DMS 273 (cell line): Measurements from ENCODE around the gene GABRB1.

ENCODE experiments used
- DNase-seq: peaks from one replicate; lab custom pipeline; 2025; ENCODE audit not compliant: unreplicated experiment; lab: John Stamatoyannopoulos, UW

GABRB1 gene

DNA sequence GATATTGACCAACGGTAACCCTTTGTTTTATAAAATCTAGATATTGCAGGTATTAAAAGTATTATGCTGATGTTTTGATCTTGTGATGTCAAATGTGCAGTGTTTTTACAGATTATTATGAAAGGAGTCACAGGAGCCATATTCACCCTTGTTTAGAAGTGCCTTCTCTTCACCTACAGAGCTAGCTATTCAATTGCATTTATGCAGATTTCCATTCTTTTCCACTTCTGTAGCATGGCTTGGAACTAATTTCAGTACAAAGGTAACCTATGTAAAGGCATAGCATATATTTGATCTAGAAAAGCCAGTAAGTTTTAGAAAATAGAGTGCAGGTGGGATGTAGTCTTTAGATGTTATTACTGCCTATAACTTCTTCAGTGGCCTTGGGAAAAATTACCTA lies 176.2 kb downstream of the GABRB1 start:
- no peak for DNase-seq

- DNase-seq, result no peak
Measured at GRCh38 chr4:47209833-47210232, 178.5 kb downstream of the GABRB1 start.

GRCh38 chr4:47210828-47211227 lies 179.5 kb downstream of the GABRB1 start:
- DNase-seq, result no peak

DNA sequence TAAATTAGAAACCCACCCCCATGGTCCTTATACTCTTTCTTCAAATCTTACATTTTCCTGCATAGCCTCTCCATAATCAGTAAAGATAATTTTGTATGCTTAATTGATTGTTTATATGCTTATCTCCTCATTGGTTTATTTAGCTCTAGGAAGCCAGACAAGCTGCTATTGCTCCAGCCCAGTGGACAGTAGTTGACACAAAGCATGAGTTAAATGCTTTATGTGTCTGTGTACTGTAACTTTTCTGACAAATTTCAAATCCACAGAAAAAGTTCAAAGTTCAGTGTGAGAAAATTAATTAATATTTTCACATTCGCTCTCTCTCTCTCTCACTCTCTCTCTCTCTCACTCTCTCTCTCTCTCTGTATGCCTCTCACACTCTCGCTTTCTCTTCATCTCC lies 181.7 kb downstream of the GABRB1 start:
- no peak for DNase-seq

- DNase-seq, result no peak
Measured at GRCh38 chr4:47213539-47213938, 182.2 kb downstream of the GABRB1 start.

DNA sequence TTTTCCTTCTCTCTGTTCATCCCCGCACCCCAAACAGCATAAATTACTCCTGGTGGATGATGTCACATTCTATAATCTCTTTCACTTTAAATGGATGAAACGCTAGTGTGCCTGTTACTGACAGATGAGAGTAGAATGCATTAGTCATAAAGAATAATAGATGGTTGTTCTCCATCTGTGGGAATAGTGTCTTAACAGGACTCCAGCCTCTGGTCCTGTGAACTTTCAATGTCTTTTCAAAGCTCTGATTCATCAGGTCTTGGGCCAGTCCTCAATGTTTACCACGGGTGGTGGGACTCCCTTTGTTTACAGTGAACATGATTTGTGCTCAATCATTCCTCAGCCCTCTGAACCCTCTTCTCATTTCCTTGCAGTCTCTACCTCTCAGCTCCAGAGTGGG lies 182.6 kb downstream of the GABRB1 start:
- DNase-seq, result peak; percentile 20

DNA sequence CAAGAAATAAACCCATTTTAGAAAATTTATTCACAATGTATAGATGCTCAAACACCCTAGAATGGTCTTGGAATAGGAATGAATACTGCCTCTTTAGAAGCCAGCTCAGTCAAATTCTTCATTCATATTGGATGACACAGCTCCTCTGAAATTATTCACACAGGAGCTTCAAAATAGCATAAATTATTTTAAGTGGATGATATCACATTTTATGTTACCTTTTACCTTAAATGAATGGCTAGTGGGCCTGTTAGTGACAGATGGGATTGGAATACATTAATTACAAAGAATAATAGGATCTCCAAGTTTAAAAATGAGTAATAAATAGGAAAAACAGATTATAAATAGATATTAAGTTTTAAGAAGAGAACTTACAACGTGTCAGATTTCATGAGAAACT lies 184.4 kb downstream of the GABRB1 start:
- DNase-seq, result peak; percentile 20

- no peak for DNase-seq
Measured at GRCh38 chr4:47217291-47217690, 185.9 kb downstream of the GABRB1 start.

DNA sequence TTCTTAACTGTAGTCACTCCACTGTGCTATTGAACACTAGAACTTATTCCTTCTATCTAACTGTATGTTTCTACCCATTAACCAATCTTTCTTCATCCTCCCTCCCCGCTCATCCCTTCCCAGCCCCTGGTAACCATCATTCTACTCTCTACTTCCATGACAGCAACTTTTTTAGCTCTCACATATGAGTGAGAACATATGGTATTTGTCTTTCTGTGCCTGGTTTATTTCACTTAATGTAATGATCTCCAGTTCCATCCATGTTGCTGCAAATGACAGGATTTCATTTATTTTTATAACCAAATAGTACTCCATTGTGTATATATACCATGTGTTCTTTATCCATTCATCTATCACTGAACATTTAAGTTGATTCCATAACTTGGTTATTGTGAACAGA lies 186.5 kb downstream of the GABRB1 start:
- no peak for DNase-seq

DNA sequence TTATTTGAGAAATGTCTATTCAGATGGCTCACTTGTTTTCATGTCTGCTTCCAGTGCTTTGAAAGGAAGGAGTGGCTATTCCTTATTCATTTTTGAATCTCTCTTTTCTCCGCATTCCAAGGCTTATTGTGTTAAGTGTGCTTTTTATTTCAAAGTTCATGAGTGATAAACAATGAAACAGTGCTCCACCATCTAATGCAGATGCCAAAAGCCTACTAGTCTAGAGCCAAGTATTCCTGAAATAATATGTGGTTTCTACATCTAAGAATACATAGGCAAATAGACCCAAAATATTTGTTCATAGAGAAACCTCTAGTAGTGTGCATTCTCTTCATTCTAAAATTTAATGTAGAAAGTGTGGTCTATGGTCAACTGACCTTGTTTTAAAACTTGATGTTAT lies 187.3 kb downstream of the GABRB1 start:
- DNase-seq, result no peak

GRCh38 chr4:47219586-47219985 lies 188.2 kb downstream of the GABRB1 start:
- no peak for DNase-seq

DNA sequence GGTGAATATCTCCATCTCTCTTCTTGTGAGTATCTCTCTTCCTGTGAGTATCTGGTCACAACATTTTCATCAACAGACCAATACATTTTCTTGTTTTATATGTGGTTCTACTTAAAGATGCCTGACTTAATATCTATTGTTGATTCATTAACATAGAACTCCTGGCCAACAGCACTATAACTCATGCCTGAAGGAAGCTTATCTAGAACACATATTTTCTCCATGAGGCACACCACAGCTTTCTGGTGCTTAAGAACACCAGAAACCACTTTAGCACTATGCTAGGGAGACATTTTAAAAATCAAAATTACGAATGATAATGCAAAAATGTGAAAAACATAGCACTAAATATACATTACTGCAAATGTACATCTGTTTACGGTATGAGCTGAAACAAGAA lies 190.4 kb downstream of the GABRB1 start:
- DNase-seq, result no peak

DNA sequence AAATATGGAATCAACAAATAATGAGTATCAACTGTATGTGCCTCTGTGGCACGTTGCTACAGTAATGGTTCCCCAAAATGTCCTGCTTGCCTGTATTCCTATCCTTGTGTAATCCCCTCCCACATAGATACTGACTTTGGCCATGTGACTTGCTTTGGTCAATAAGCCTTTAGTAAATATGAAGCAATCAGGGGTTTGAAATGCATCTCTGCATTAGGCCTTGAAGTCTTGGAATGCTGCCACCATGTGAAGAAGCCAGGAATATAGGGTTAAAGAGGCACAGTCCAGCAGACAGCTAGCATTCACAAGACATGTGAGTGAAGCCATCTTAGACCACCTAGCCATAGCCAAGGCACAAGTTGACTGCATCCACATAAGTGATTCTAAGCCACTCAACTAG lies 190.9 kb downstream of the GABRB1 start:
- no peak for DNase-seq

GRCh38 chr4:47224361-47224760 lies 193.0 kb downstream of the GABRB1 start:
- DNase-seq, result no peak

GRCh38 chr4:47235721-47236120 lies 204.4 kb downstream of the GABRB1 start:
- no peak for DNase-seq

DNA sequence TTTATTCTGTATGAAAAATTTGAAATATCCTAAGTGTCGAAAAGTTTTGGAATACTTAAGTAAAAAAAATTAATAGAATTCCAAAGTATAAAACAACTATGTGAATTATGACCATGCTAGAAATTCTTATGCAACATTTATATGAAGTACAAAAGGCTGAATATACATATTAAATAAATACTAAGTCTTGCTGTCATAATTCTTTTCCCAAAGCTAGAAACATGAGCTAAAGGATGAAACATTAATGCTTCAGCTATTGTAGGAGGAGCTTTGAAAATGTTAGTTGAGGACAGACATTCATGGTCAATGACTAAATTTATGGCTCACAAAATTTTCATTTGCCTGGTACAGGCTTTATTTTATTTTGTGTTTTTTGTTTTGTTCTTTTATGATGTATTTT lies 207.3 kb downstream of the GABRB1 start:
- DNase-seq, result no peak

- peak; percentile 3 for DNase-seq
Measured at GRCh38 chr4:47239649-47240048, 208.3 kb downstream of the GABRB1 start.

DNA sequence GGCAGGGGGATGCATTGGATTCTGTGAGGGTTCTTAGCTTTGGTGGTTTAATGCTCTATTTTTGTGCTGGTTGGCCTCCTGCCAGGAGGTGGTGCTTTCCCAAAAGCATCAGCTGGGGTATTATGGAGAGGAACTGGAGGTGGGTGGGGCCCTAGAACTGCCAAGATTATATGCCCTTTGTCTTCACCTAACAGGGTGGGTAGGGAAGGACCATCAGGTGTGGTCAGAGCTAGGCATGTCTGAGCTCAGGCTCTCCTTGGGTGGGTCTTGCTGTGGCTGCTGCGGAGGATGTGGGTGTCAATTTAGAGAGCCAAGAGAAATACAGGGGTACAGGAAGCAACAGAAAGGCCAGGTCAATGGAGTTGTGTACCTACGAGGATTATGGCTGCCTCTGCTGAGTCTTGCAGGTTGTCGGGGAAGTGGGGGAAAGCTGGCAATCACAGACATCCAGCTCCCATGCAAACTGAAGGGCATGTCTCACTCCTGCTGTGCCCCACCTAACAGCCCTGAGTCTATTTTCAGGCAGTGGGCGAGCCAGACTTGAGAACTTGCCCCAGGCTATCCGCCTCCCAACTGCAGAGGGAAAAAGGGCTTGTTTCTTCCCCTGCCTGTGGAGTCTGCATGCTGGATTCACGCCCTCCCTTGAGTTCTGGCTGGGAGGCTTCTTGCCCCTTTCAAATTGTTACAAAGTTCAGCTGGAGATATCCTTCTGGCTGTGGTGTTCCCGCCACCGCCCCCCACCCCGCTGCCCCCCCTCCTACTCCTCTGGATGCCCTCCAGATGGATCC lies 220.2 kb downstream of the GABRB1 start:
- DNase-seq, result no peak

- DNase-seq, result no peak
Measured at GRCh38 chr4:47263721-47264120, 232.4 kb downstream of the GABRB1 start.

- DNase-seq, result peak; percentile 32
Measured at GRCh38 chr4:47270201-47270888, 239.0 kb downstream of the GABRB1 start.

DNA sequence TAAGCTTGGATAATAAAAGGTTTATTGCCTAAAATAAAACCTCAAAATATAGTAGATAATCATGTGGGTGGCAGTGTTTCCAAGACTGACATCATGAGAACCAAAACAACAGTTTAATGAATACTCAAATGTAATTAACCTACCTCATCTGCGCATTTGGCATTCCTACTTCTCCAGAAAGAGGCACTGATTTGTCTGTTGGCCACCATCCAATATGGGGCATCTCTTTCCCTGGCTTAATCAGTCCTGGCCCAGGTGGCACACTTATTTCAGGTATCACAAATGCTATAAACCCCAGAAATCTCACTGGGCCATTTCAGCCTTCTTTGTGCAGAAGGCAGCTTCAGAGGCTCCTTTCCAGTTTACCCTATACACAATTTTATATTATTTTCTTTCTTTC lies 239.9 kb downstream of the GABRB1 start:
- DNase-seq, result peak; percentile 21

- DNase-seq, result no peak
Measured at GRCh38 chr4:47274901-47275300, 243.5 kb downstream of the GABRB1 start.

DNA sequence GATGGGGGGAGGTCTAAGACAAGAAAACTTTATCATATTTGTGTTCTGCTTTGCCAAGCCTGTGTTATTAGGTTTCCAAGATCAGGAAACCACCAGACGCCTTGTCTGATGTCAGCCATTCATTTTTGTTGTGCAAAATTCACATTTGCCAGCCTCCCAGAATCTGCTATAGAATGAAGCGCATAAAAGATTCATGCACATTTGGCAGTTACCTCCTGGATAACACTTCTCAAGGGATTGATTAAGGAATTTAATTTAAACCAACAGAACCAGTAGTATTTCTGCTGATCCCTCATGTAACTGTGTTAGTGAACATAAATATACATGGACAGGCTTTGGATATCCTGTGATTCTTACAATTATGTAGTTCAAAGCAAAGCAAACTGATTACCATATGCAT lies 244.2 kb downstream of the GABRB1 start:
- DNase-seq, result no peak
